Measurements from ENCODE around the gene CTNNA2. TPM values are rescaled to one million over a fixed set of nuclear protein-coding genes. Genes with fewer than 3 reads are reported as not detected.

The CTNNA2 gene
- total and polyA plus RNA-seq, 4 donors: 0.01 to 0.37 TPM; not detected in 2

DNA sequence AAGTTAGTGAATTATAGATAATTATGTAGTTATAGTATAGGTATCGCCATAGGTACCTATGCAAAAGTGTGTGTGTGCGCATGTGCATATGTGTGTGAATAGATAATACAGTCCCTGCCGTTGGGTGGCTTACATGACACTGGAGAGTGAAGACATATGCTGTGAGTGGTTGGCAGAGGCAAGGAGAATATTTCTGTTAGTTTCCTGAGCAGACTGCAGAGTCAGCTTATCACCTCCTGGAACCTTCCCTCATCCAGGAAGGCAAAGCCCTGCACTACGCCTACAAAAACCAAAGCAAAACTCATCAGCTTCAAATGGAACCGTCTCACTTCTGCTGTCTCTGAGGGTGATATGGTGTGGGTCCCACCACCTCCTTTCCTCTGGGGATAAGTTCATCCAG is 609.8 kb downstream of the CTNNA2 start:
- DNase-seq (no peak), ATAC-seq (ENCODE audit: insufficient read depth, low FRiP score) (no peak)
- no peaks in the 10 kb centered on the region for H3K27me3 ChIP-seq (ENCODE audit: control insufficient read depth in 3 of 3, insufficient read depth in 3 of 3, low read length in 2 of 3)
- no peaks in the 10 kb centered on the region for H3K36me3 ChIP-seq (ENCODE audit: control insufficient read depth in 4 of 4, insufficient read depth in 4 of 4, low read length in 4 of 4)
- no peak overlapping the region for H3K4me3 ChIP-seq
- WGBS, 2 donors: 87 to 90% methylated on average over 5 of the region's 5 CpGs
- no peak overlapping the region for H3K27ac ChIP-seq (ENCODE audit: low read depth in 1 of 2, low read length in 1 of 2)
- H3K9ac ChIP-seq (ENCODE audit: insufficient read depth in 1 of 2, low read length in 2 of 2): no peak overlapping the region
- TF ChIP-seq, protein P1, sequence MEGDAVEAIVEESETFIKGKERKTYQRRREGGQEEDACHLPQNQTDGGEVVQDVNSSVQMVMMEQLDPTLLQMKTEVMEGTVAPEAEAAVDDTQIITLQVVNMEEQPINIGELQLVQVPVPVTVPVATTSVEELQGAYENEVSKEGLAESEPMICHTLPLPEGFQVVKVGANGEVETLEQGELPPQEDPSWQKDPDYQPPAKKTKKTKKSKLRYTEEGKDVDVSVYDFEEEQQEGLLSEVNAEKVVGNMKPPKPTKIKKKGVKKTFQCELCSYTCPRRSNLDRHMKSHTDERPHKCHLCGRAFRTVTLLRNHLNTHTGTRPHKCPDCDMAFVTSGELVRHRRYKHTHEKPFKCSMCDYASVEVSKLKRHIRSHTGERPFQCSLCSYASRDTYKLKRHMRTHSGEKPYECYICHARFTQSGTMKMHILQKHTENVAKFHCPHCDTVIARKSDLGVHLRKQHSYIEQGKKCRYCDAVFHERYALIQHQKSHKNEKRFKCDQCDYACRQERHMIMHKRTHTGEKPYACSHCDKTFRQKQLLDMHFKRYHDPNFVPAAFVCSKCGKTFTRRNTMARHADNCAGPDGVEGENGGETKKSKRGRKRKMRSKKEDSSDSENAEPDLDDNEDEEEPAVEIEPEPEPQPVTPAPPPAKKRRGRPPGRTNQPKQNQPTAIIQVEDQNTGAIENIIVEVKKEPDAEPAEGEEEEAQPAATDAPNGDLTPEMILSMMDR (IDR thresholded peaks at IDR 0.05; ENCODE audit: control extremely low read depth, extremely low read depth): no peak
- no peaks in the 10 kb centered on the region for H3K4me1 ChIP-seq (ENCODE audit: control insufficient read depth in 5 of 5, insufficient read depth in 5 of 5, low read length in 5 of 5)
- H3K9me3 ChIP-seq (ENCODE audit: control insufficient read depth in 4 of 4, insufficient read depth in 3 of 4, low read length in 3 of 4): peaks cover 0 to 2% (median 0%) of the 10 kb centered on the region in 4 donors

DNA sequence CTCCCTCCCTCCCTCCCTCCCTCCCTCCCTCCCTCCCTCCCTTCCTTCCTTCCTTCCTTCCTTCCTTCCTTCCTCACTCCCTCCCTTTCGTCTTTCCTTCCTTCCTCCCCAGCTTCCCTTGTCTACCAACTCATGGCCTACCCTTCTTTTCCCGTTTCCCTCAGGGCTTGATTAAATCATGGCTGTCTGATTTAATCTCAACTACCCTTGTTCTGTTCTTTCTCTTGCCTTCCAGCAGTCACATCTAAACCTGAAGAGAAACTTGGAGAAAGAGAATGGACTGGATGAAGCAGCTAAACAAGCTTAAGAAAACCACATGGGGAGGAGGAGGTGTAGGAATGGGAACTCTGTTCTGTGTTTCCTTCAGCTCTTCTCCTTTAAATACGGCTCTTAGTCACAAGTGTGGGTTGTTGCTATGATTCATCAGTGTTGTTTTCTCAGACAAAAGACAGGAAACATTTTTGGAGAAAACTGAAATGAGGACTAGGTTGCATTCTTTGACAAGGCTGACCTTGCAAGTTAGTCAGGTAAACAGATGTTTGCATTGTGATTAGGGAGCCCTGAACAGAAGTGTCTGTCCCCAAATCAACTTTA is 613.8 kb downstream of the CTNNA2 start:
- no peaks in the 10 kb centered on the region for H3K27me3 ChIP-seq (ENCODE audit: control insufficient read depth in 3 of 3, insufficient read depth in 3 of 3, low read length in 2 of 3)
- no peak overlapping the region for H3K9ac ChIP-seq (ENCODE audit: insufficient read depth in 1 of 2, low read length in 2 of 2)
- no peak overlapping the region for H3K4me3 ChIP-seq
- H3K4me1 ChIP-seq (ENCODE audit: control insufficient read depth in 5 of 5, insufficient read depth in 5 of 5, low read length in 5 of 5): no peaks in the 10 kb centered on the region
- TF ChIP-seq, protein P1 (IDR thresholded peaks at IDR 0.05; ENCODE audit: control extremely low read depth, extremely low read depth): no peak
- DNase-seq (no peak), ATAC-seq (ENCODE audit: insufficient read depth, low FRiP score) (no peak)
- H3K36me3 ChIP-seq (ENCODE audit: control insufficient read depth in 4 of 4, insufficient read depth in 4 of 4, low read length in 4 of 4): no peaks in the 10 kb centered on the region
- peaks cover 0 to 6% (median 0%) of the 10 kb centered on the region in 4 donors for H3K9me3 ChIP-seq (ENCODE audit: control insufficient read depth in 4 of 4, insufficient read depth in 3 of 4, low read length in 3 of 4)
- H3K27ac ChIP-seq (ENCODE audit: low read depth in 1 of 2, low read length in 1 of 2): no peak overlapping the region
- WGBS, 2 donors: 59% methylated on average over 3 of the region's 3 CpGs

DNA sequence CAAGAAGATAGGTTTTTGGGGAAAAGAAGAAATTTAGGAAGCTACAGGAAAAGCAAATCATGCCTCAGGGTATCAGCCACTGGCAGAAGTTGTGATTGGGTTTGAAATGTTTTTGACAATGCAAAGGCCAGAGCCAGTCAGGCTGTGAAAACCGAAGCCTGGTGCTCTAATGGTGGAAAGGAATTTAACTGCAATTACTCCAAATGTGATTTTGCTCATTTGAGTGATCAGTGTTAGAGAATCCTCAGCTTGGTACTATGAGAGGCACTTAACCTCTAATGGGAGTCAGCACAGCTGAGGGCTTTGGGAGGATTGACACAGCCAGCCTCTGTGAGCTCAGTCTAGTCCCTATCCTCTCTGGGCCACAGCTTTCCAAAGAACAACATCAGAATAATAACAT is 615.2 kb downstream of the CTNNA2 start:
- 64 to 73% methylated on average over 1 of the region's 1 CpG for WGBS, 2 donors
- no peak for ATAC-seq (ENCODE audit: insufficient read depth, low FRiP score)

More for the DNA sequence above, 615.2 kb downstream of the CTNNA2 start:
- no peak overlapping the region for H3K4me3 ChIP-seq
- no peaks in the 10 kb centered on the region for H3K27me3 ChIP-seq (ENCODE audit: control insufficient read depth in 3 of 3, insufficient read depth in 3 of 3, low read length in 2 of 3)
- peaks cover 0 to 6% (median 0%) of the 10 kb centered on the region in 4 donors for H3K9me3 ChIP-seq (ENCODE audit: control insufficient read depth in 4 of 4, insufficient read depth in 3 of 4, low read length in 3 of 4)
- TF ChIP-seq, protein P1 (IDR thresholded peaks at IDR 0.05; ENCODE audit: control extremely low read depth, extremely low read depth): no peak
- no peak overlapping the region for H3K27ac ChIP-seq (ENCODE audit: low read depth in 1 of 2, low read length in 1 of 2)
- DNase-seq: no peak
- no peaks in the 10 kb centered on the region for H3K36me3 ChIP-seq (ENCODE audit: control insufficient read depth in 4 of 4, insufficient read depth in 4 of 4, low read length in 4 of 4)
- H3K4me1 ChIP-seq (ENCODE audit: control insufficient read depth in 5 of 5, insufficient read depth in 5 of 5, low read length in 5 of 5): no peaks in the 10 kb centered on the region
- H3K9ac ChIP-seq (ENCODE audit: insufficient read depth in 1 of 2, low read length in 2 of 2): no peak overlapping the region
